Suprapubic skin (tissue), 4 donors: ENCODE results near the gene GRIK4. TPM values are rescaled to one million over a fixed set of nuclear protein-coding genes. Genes with fewer than 3 reads are reported as not detected.

Experiments
- DNase-seq, 2 donors: peaks; one replicate each; pipeline ENCODE4 v3.0.0-alpha.2; 2019; ENCODE audit warnings: low spot score in 2 of 2
- H3K27ac ChIP-seq: fragments of 200-600 bp; sonication (generic); one replicate; pipeline ENCODE4 v1.5.1; 2019
- H3K27me3 ChIP-seq: fragments of 200-600 bp; sonication (generic); one replicate; pipeline ENCODE4 v1.5.1; 2019
- H3K36me3 ChIP-seq: fragments of 200-600 bp; sonication (generic); one replicate; pipeline ENCODE4 v1.5.1; 2019
- H3K4me1 ChIP-seq: fragments of 200-600 bp; sonication (generic); one replicate; pipeline ENCODE4 v1.5.1; 2019
- H3K4me3 ChIP-seq: fragments of 200-600 bp; sonication (generic); one replicate; pipeline ENCODE4 v1.5.1; 2019; ENCODE audit warnings: mild to moderate bottlenecking
- H3K9me3 ChIP-seq: fragments of 200-600 bp; sonication (generic); one replicate; pipeline ENCODE4 v1.5.1; 2019
- CTCF ChIP-seq, 2 donors: fragments of 200-600 bp in 1 of 2; fragments of 450-650 bp in 1 of 2; sonication (generic) in 1 of 2; IDR thresholded peaks; one replicate each; pipeline ENCODE4 v1.5.1; 2016 to 2019; ENCODE audit warnings: antibody characterized with exemption in 2 of 2, mild to moderate bottlenecking in 1 of 2, moderate library complexity in 1 of 2
- EP300 ChIP-seq: sonication (generic); formaldehyde crosslinking; IDR thresholded peaks from one replicate; pipeline ENCODE4 v1.6.1; 2017; ENCODE audit warnings: antibody characterized with exemption
- POLR2A ChIP-seq, 2 donors: fragments of 450-650 bp; IDR thresholded peaks; one replicate each; pipeline ENCODE4 v1.6.1; 2017; ENCODE audit warnings: antibody characterized with exemption in 2 of 2, mild to moderate bottlenecking in 2 of 2, moderate library complexity in 2 of 2
- POLR2AphosphoS5 ChIP-seq, 3 donors: sonication (generic); formaldehyde crosslinking; IDR thresholded peaks; one replicate each; pipeline ENCODE4 v1.6.1; 2017; ENCODE audit warnings: antibody characterized with exemption in 3 of 3
- WGBS: methylation state at CpG from one replicate; pipeline ENCODE4 v1.1.5; 2018; 5-methylcytosine and 5-hydroxymethylcytosine counted together
- total RNA-seq, 4 donors: library from RNA; depleted of rRNA; stranded (reverse); fragments of >200 nt; gene quantifications; one replicate each; pipeline ENCODE4 v1.1.0, GENCODE V29; 2016

The GRIK4 gene
- total RNA-seq, 4 donors from 2014 or later, result 0.24 TPM; not detected in 3

- DNase-seq, result no peak
- Histone ChIP-seq H3K9me3 (no peaks in the 10 kb centered on the region), H3K4me3 (no peak overlapping the region), H3K4me1 (no peaks in the 10 kb centered on the region), H3K36me3 (no peaks in the 10 kb centered on the region), H3K27me3 (peaks cover 18% of the 10 kb centered on the region), H3K27ac (no peak overlapping the region)
- WGBS, result 92% methylated on average over 5 of the region's 5 CpGs
- TF ChIP-seq CTCF (IDR thresholded peaks at IDR 0.05) (no peak), POLR2A (IDR thresholded peaks at IDR 0.05) (no peak), POLR2AphosphoS5 (IDR thresholded peaks at IDR 0.05) (no peak), EP300 (no peak)
Measured at GRCh38 chr11:120811731-120812130, 300.2 kb downstream of the GRIK4 start.

GRCh38 chr11:120814531-120815318 lies 303.2 kb downstream of the GRIK4 start:
- Histone ChIP-seq H3K4me3 (no peak overlapping the region), H3K4me1 (no peaks in the 10 kb centered on the region), H3K27me3 (peaks cover 15% of the 10 kb centered on the region), H3K27ac (no peak overlapping the region), H3K36me3 (no peaks in the 10 kb centered on the region), H3K9me3 (no peaks in the 10 kb centered on the region)
- 86% methylated on average over 21 of the region's 21 CpGs for WGBS
- no peak for DNase-seq
- TF ChIP-seq POLR2A (IDR thresholded peaks at IDR 0.05) (no peak), POLR2AphosphoS5 (IDR thresholded peaks at IDR 0.05) (no peak)

GRCh38 chr11:120815319-120816100 lies 304.0 kb downstream of the GRIK4 start:
- Histone ChIP-seq H3K4me3 (no peak overlapping the region), H3K27ac (no peak overlapping the region), H3K36me3 (no peaks in the 10 kb centered on the region), H3K4me1 (no peaks in the 10 kb centered on the region), H3K27me3 (peaks cover 18% of the 10 kb centered on the region), H3K9me3 (no peaks in the 10 kb centered on the region)
- TF ChIP-seq POLR2A (IDR thresholded peaks at IDR 0.05) (no peak), EP300 (no peak), CTCF (IDR thresholded peaks at IDR 0.05) (no peak), POLR2AphosphoS5 (IDR thresholded peaks at IDR 0.05) (no peak)
- 83% methylated on average over 16 of the region's 18 CpGs for WGBS
- DNase-seq, result no peak

- Histone ChIP-seq H3K9me3 (no peaks in the 10 kb centered on the region), H3K27ac (no peak overlapping the region), H3K36me3 (no peaks in the 10 kb centered on the region), H3K27me3 (peaks cover 22% of the 10 kb centered on the region), H3K4me3 (no peak overlapping the region), H3K4me1 (no peaks in the 10 kb centered on the region)
- WGBS, result 76% methylated on average over 4 of the region's 4 CpGs
- TF ChIP-seq POLR2A (IDR thresholded peaks at IDR 0.05) (no peak), POLR2AphosphoS5 (IDR thresholded peaks at IDR 0.05) (no peak)
- no peak for DNase-seq
Measured at GRCh38 chr11:120816176-120816575, 304.6 kb downstream of the GRIK4 start.

GRCh38 chr11:120816711-120817110 lies 305.2 kb downstream of the GRIK4 start:
- no peaks in the 10 kb centered on the region for H3K9me3 ChIP-seq
- H3K4me3 ChIP-seq, result no peak overlapping the region
- H3K4me1 ChIP-seq, result no peaks in the 10 kb centered on the region
- peaks cover 27% of the 10 kb centered on the region for H3K27me3 ChIP-seq
- no peak for DNase-seq
- 94% methylated on average over 9 of the region's 9 CpGs for WGBS
- no peaks in the 10 kb centered on the region for H3K36me3 ChIP-seq
- TF ChIP-seq POLR2AphosphoS5 (IDR thresholded peaks at IDR 0.05) (no peak), CTCF (IDR thresholded peaks at IDR 0.05) (no peak), EP300 (no peak), POLR2A (IDR thresholded peaks at IDR 0.05) (no peak)
- H3K27ac ChIP-seq, result no peak overlapping the region

- H3K27me3 ChIP-seq, result peaks cover 28% of the 10 kb centered on the region
Measured at GRCh38 chr11:120817158-120817557, 305.6 kb downstream of the GRIK4 start.

More at GRCh38 chr11:120817158-120817557, 305.6 kb downstream of the GRIK4 start:
- no peak overlapping the region for H3K27ac ChIP-seq
- H3K9me3 ChIP-seq, result no peaks in the 10 kb centered on the region
- no peak overlapping the region for H3K4me3 ChIP-seq
- no peaks in the 10 kb centered on the region for H3K36me3 ChIP-seq
- no peak for TF ChIP-seq CTCF (IDR thresholded peaks at IDR 0.05)
- TF ChIP-seq POLR2AphosphoS5 (IDR thresholded peaks at IDR 0.05), result no peak
- TF ChIP-seq EP300, result no peak
- TF ChIP-seq POLR2A (IDR thresholded peaks at IDR 0.05), result no peak
- no peaks in the 10 kb centered on the region for H3K4me1 ChIP-seq
- no peak for DNase-seq
- 73% methylated on average over 2 of the region's 2 CpGs for WGBS
